HT-29 (cell line): ENCODE measurements around the gene CCDC192. TPM values are rescaled to one million over a fixed set of nuclear protein-coding genes. Genes with fewer than 3 reads are reported as not detected.
A peak's percentile ranks its signal among the peaks of the same experiment; 100 is the strongest.

Experiments used
- DNase-seq: peaks from one replicate; pipeline ENCODE4 v3.0.0-alpha.2; 2015; ENCODE audit warnings: low spot score
- total RNA-seq: library from RNA; depleted of rRNA; stranded (reverse); fragments of >200 nt; shearing (Covaris generic); gene quantifications from 2 replicates; pipeline ENCODE4 v1.2.3, GENCODE V29; 2014

CCDC192 gene
- total RNA-seq, 1 experiment from 2014 or later, result not detected

GRCh38 chr5:127951791-127952190, 248.6 kb downstream of the CCDC192 start:
- DNase-seq, result no peak

- peak; percentile 57 for DNase-seq
Measured at GRCh38 chr5:127957183-127957582, 254.0 kb downstream of the CCDC192 start.

GRCh38 chr5:127957701-127958239, 254.6 kb downstream of the CCDC192 start:
- DNase-seq, result no peak

- peak; percentile 89 for DNase-seq
Measured at GRCh38 chr5:127958421-127959011, 255.3 kb downstream of the CCDC192 start.

GRCh38 chr5:127959152-127959764, 256.1 kb downstream of the CCDC192 start:
- peak; percentile 96 for DNase-seq

- DNase-seq, result peak; percentile 52
Measured at GRCh38 chr5:127960270-127960691, 257.1 kb downstream of the CCDC192 start.

- DNase-seq, result no peak
Measured at GRCh38 chr5:127961006-127961762, 258.0 kb downstream of the CCDC192 start.

GRCh38 chr5:127961763-127962145, 258.6 kb downstream of the CCDC192 start:
- DNase-seq, result peak; percentile 69

- no peak for DNase-seq
Measured at GRCh38 chr5:127962491-127962890, 259.3 kb downstream of the CCDC192 start.

GRCh38 chr5:127963233-127963632, 260.0 kb downstream of the CCDC192 start:
- DNase-seq, result no peak

- no peak for DNase-seq
Measured at GRCh38 chr5:127963931-127964330, 260.7 kb downstream of the CCDC192 start.

- DNase-seq, result no peak
Measured at GRCh38 chr5:127967323-127967982, 264.3 kb downstream of the CCDC192 start.

GRCh38 chr5:127967983-127968592, 264.9 kb downstream of the CCDC192 start:
- no peak for DNase-seq

GRCh38 chr5:127969002-127969401, 265.8 kb downstream of the CCDC192 start:
- no peak for DNase-seq

GRCh38 chr5:127969651-127970050, 266.5 kb downstream of the CCDC192 start:
- no peak for DNase-seq

GRCh38 chr5:127970081-127970480, 266.9 kb downstream of the CCDC192 start:
- DNase-seq, result no peak

GRCh38 chr5:127970854-127971425, 267.7 kb downstream of the CCDC192 start:
- DNase-seq, result no peak

- peak; percentile 28 for DNase-seq
Measured at GRCh38 chr5:127975961-127976360, 272.8 kb downstream of the CCDC192 start.

- no peak for DNase-seq
Measured at GRCh38 chr5:127976525-127976924, 273.3 kb downstream of the CCDC192 start.

GRCh38 chr5:127976991-127977717, 274.0 kb downstream of the CCDC192 start:
- no peak for DNase-seq
